Fibroblast of peridontal ligament (primary cell): ENCODE measurements around the gene BPI.
A peak's percentile ranks its signal among the peaks of the same experiment; 100 is the strongest.
"Not testable (repeated sequence)": the region's sequence is repeated elsewhere in the genome, so short reads cannot be mapped to it uniquely, and the experiment has no call there.

Source experiments
- DNase-seq: peaks from one replicate; pipeline ENCODE4 v3.0.0-alpha.2; 2010; ENCODE audit errors: extremely low read depth

BPI gene

DNA sequence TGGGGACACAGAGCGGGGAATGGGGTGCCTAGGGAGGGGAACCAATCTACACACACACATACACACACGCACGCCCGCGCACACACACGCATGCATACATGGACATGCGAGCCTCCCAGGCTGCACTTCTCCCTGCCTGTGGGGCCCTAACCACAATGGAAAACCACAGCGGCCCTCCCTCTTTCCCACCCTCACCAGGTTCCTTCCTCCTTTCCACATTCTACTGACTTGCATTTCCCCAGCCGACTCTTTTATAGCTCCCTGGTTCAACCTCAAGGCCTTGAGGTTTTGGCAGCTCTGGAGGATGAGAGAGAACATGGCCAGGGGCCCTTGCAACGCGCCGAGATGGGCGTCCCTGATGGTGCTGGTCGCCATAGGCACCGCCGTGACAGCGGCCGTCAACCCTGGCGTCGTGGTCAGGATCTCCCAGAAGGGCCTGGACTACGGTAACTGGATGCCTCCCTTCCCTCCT lies at the start of gene BPI:
BPI (plus strand) TSS at position 249 of the 472 bp plus-strand sequence; CDS start at position 317, 68 bp downstream.
- peak; percentile 74 for DNase-seq

DNA sequence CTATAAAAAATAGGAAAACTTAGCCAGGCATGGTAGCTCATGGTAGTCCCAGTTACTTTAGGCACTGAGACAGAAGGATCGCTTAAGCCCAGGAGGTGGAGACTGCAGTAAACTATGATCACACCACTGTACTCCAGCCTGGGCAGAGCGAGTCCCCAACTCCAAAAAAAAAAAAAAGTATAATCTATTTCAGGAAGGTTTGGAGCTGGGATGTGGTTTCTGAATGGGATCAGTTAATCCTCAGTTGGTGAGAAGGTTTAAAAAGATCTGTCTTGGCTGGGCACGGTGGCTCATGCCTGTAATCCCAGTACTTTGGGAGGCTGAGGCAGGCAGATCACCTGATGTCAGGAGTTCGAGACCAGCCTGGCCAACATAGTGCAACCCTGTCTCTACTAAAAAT lies 49.3 kb upstream of the BPI start:
- DNase-seq, result not testable (repeated sequence)

DNA sequence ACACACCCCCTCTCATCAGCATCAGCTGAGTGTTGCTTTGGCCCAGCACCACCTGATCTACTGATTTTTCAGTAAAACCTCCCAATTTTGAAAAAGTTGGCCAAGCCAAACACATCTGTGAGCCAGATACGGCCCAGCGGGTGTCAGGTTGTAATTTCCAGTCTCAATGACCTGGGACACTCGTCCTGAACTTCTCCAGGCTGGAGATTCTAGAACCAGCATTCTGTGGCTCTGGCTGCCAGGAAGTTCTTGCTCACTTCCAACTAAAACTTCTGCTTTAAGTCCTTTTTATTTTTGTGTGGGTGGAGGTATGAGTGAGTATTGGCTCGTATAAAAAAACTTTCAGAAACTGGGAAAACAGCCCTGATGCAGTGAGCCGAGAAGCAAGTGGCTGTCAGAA lies 48.6 kb upstream of the BPI start:
- peak; percentile 41 for DNase-seq

DNA sequence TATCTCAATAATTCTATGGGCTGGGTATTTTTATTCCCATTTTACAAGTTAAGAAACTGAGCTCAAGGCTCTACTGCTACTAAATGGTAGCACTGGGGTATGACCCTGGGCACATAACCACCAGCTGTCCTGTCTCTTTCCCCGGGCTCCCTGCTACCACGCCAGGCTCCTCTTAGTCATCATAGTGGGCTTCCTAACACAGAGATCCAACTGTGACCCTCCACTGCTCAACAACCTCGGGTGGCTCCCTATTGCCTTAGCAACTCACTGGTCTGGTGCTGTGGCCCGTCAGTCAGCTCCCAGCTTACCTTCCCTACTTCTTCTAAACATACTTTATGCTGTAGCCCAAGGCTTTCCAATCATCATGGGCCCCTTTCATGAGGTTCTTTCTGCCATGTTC lies 47.9 kb upstream of the BPI start:
- no peak for DNase-seq

DNA sequence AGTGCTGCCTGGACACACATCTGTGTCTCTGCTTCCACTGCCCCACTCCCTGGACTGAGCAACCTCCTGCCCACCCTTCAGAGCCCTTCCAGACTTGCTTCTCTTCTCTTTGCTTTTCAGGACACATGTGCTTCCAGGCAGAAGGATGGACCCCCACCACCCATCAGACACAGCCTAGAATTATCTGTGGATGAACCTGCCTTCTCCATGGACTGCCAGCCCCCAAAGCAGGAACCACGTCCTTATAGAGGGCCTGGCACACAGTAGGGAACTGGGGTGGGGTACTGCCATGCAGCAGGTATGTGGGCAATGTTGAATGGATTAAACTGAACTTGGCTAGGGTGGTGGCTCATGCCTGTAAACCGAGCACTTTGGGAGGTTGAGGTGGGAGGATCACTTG lies 47.0 kb upstream of the BPI start:
- DNase-seq, result no peak

DNA sequence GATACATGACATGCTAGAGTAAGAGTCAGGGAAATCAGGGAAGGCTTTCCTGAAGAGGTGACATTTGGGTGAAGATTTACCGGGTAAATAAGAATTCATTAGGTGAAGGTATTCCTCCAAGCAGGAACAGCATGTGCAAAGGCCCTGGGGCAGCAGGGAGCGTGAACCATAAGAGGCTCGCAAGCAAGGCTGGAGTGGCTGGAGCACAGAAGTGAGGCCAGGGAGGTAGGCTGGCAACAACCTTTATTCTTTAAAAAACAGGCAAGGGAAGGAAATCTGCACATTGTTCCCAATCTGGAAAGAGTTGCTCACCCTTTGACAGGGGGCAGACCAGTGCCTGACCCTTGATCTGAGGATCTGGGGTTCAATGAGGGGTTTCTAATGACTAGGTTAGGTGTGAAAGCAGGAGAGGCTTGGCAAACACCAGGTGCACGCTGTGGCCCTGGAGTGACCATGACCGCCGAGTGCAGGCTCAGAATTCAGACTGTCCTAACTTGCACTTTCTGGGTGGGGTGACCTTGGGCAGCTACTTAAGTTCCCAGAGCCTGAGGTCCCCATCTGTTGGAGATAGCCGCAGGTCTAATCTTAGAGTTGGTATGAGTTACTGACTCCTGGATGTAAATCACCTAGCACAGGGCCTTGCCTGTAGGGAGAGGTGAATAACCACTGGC lies 45.3 kb upstream of the BPI start:
- DNase-seq, result no peak

DNA sequence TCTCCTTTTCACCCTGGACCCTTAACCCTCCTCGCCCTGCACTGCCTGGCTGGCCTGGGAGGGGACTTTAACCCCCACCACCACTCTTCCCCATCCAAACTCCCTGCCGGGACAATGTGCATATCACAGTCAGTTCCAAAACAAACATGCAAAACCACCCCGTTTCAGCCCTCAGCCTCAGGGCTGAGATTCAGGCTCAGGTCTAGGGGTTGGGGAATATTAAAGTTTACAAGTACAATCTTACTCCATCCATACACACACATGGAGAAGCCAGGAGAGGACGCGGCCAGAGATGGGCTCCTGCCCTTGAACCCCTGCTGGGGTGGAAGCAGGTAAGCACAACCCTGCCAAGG lies 44.0 kb upstream of the BPI start:
- DNase-seq, result peak; percentile 25

DNA sequence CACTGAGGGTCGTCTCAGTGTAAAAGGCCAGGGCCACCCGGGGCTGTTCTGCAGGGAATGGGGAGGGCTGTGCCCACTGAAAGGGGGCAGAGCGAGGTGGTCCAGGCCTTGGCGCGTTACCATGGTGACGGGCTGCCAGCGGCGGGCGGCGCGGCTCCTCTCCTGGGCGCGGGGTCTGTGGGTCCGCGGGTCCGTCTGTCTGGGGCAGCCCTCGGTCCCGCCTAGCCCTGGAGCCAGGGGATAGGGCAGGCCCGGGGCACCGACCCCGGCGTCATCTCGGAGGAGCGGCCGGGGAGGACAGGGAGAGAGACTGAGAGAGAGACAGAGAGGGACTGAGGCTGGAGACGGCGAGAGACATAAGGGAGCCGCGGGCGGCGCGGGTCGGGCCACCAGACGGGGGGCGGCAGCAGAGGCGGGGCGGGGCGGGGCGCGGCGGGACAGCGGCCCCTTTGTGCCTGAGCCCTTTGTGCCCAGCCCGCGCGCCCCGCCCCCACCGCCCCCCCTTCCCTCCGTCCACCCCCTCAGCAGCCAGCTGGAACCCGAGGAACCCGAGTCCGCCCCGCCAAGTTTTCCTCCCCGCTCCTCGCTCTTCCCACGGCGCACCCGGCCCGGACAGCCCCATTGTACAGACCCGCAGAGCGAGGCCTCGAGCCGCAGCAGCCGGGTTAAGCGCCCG lies 43.4 kb upstream of the BPI start, which contains the start of gene KIAA1755:
KIAA1755 (minus strand) TSS at position 358 of the 676 bp plus-strand sequence; CDS start at position 123, 235 bp downstream.
- no peak for DNase-seq

DNA sequence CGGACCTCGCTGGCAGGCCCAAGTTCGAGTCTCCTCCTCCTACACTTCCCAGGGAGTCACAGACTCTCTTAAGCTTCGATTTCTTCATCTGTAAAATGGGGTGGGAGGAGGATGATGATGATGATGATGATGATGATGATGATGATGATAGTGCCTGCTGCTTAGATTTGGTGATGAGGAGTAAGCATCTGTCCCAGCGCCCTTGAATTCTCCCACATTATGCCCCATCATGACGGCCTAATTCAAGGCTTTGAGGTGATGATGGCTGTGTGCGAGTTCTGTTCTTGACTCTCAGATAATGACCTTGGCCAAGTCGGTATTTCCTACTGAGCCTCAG lies 42.9 kb upstream of the BPI start:
- no peak for DNase-seq

DNA sequence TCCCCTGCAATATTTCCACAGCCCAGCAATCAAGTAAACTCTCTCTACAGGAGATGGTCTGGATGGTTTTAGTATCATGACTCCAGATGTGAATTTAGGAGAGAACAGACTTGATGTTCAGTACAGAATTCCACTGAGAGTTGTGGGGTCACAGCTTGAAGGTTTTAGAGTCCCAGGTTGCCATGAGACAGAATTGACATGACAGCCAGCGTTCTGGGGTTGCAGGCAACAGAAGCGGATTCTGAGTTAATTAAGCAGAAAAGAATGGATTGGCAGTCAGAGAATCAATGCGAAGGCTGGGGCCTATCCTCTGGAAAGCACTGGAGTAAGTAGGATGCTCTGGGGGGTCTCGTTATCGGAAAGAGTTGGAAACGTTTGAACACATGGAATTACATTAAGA lies 41.0 kb upstream of the BPI start:
- DNase-seq, result no peak

DNA sequence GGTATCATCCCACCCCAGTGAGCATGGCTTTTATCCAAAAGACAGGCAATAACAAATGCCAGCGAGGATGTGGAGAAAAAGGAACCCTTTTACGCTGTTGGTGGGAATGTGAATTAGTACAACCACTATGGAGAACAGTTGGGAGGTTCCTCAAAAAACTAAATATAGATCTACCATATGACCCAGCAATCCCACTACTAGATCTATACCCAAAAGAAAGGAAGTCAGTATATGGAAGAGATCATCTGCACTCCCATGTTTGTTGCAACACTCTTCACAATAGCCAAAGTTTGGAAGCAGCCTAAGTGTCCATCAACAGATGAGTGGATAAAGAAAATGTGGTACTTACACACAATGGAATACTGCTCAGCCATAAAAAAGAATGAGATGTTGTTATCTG lies 37.5 kb upstream of the BPI start:
- no peak for DNase-seq

DNA sequence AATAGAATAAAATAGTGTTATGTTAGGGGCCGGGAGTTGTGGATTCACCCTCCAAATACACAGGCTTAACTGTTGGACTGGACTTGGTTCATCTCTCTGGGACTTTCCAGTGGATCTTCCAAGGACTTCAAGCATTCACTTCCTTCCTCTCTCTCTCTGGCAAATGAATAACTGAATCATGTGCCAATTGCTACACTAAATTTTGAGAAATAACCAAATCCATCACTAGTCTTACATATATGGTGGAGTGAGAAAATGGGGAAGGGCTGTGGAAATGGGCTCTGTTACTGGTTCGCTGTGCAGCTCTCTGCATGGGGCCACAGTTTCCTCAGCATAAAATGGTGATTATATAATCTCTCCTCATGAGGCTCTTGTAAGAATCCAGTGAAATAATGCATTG lies 36.7 kb upstream of the BPI start:
- DNase-seq, result no peak

DNA sequence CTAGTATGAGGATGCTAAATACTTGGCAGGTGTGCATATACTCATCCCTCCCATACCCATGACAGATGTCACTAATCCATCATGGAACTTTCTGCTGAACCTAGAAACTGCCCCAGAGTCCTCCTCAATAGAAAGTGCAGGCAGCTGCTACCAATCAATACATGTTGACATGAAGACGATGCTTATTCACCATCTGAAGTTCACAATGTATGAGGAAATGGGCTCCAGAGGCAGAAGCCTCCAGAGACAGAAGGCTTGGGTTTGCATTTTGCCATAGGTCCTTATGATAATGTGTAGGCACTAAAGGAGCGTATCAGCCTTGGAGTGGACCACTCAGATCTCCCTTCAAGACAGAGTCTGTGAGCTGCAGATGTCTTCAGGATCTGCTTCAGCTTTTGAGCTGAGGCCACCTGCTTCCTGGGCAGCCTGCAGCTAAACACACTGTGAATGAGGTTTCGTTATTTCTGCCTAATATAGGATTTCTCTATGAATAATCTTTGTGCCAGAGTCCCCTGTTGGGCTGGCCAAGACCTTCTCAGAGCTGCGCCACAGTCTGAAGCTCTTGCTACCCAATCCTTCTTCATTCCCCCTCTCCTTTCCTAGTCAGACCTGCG lies 35.9 kb upstream of the BPI start:
- DNase-seq, result no peak

DNA sequence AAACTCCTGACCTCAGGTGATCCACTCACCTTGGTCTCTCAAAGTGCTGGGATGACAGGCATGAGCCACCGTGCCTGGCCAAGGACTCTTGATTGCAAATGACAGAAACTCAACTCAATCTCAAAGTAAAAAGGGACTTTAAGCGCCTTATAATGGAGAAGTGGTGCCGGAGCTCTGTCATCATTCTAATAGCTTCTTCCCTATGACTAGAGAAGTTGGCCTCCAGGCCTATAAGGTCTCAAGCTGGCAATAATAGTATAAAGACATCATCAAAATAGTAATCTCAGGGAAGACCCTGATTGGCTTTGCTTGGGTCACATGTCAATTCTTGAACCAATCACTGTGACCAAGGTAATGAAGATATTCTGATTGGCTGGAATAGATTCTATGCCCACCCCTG lies 34.9 kb upstream of the BPI start:
- no peak for DNase-seq

DNA sequence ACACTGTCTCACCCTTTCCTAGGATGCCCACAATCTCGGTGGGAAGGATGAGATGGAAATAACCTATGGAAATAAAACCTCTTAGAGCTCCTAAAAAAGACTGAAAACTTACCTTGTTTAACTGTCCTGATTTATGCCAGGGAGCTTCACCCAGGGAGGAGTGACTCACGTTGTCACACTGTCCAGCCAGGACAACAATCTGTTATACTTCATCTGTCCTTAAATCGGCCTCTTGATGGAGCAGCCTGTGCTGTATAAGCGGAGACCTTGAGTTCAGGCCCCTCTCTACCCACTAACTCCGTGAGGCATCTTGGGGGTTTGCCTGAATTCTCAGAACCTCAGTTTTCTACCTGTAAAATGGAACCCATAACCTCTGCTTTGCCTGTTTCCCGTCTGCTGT lies 34.2 kb upstream of the BPI start:
- DNase-seq, result no peak

DNA sequence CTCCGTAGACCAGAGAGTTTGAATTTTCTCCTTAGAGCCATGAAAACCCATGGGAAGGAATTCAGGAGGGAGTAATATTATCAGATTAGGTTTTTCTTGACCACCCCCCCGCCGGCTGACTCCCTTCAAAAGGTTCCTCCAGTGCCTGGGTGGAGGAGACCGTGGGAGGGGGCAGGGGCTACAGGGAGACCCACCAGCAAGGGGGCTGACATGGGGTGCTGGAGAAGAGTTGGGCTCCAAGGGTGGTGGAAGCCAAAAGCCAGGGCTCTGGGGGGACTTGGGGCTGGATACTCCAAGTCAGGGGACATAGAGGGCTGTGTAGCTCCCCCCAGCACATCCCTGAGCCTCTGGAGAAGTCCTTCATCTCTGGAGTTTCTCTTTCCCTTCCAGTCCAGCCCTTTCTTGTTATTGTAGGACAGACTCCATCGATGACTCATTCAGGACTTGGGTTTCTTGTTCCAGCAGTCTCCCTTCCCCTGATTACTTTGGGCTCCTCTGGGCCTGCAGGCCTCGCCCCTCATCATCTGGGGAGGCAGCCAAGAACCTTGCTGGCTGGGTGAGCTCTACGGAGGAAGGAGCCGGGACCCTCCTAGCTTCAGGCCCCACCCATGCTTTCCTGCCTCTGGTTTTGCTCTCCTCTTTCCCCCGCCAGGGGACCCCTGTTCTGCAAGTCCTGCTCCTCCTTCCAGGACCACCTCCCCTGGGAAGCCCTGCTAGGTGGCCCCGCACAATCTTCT lies 32.9 kb upstream of the BPI start:
- DNase-seq, result peak; percentile 98

DNA sequence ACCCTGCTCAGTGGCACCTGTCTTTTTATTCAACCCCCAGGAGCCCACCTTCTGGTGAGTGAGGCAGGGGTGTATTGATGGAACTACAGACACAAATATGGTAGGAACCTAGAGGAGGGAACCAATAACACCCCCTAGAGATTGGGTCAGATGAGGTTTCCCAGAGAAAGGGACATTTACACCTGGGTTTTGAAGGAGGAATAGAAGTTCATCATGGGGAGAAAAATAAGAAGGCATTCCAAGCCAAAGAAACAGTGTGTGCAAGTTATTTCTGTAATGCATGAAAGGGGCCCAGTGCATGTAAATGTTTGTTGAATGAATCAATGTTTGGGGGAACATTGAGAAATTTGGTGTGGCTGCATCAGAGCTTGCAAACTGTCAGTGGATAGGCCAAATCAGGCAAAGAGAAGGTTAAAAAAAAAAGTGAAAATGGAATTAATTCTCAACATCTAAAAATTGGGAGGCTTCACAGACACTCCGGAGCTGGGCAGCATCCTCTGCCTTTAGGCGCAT lies 32.3 kb upstream of the BPI start:
- no peak for DNase-seq

DNA sequence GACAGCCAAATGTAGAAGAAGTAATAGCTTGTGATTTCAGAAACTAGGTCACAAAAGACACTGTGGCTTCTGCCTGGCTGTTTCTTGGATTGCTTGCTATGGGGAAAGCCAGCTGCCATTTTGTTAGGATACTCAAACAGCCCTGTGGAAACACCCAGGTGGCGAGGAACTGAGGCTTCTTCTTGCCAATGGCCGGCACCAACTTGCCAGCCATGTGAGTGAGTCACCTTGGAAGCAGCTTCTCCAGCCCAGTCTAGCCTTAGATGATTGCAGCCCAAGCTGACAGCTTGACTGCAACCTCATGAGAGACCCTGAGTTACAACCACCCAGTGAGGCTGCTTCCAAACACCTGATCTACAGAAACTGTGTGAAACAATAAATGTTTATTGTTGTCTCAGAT lies 31.6 kb upstream of the BPI start:
- DNase-seq, result peak; percentile 56

DNA sequence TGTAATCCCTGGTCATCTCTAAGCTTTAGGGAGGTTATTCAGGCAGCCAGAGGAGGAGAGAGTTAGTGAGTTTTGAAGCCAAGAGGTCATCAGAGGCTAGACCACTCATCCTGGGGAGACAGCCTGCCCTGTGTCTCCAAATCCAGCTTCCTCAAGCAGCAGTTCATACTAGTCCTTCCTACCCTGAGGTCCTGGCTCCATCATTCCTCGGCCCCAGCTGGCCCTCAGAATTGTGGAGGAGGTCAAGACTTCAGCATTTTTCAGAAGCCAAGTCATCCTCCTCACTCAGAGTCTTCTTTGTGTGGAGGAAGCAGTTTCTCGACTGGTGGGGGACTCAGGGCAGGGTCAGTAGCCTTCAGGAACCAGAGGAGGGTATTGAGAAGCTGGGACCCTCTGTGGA lies 31.0 kb upstream of the BPI start:
- peak; percentile 59 for DNase-seq

DNA sequence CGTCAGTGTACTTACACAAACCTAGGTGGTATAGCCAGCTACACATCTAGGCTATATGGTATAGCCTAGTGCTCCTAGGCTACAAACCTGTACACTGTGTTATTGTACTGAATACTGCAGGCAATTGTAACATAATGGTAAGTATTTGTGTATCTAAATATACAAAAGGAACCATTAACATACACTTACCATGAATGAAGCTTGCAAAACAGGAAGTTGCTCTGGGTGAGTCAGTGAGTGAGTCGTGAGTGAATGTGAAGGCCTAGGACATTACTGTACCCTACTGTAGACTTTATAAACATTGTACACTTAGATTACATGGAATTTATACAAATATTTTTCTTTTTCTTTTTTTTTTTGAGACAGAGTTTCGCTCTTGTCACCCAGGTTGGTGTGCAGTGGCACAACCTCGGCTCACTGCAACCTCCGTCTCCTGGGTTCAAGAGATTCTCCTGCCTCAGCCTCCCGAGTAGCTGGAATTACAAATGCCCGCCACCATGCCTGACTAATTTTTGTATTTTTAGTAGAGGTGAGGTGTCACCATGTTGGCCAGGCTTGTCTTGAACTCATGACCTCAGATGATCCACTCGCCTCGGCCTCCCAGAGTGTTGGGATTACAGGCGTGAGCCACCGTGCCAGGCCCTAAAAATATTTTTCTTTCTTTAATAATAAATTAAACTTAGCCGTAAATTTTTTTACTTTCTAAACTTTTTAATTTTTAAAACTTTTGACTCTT lies 28.0 kb upstream of the BPI start:
- peak; percentile 79 for DNase-seq

DNA sequence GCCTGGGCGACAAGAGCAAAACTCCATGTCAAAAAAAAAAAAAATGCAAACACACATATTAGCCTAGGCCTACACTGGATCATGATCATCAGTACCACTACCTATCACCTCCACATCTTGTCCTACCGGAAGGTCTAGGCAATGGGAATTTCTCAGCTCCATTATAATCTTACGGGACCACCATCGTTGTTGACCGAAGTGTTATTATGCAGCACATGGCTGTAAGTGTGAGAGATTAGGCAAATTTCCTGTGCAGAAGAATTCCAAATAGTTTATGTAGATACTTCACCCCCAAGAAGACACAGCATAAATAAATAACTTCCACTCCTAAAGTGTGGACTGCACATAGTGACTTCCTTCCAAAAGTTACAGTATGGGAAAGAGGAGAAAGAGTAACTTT lies 26.7 kb upstream of the BPI start:
- no peak for DNase-seq

DNA sequence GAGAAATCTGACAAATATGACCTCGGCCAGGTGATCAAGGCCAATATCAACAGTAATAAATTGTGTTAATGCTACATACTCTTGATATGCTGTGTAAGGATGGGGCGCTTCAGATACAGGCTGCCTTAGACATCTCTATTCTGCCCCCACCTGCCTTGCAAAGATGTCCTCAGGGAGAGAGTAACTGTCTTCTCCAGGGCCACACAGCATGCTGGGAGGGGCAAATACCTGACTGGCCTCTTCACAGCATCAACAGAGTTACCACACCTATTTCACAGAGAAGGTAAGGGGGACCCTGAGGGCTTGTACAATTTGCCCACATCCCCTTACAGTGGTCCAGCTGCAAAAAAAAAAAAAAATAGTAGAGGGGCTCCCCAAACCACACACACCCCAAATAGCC lies 26.3 kb upstream of the BPI start:
- DNase-seq, result no peak
